Hematopoietic multipotent progenitor cell (in vitro differentiated cells): ENCODE data around the gene ZNF544. TPM values are rescaled to one million over a fixed set of nuclear protein-coding genes. Genes with fewer than 3 reads are reported as not detected.
"Not testable (repeated sequence)": the region's sequence is repeated elsewhere in the genome, so short reads cannot be mapped to it uniquely, and the experiment has no call there.

Experiments used
- DNase-seq, 3 donors: peaks; one replicate each; pipeline ENCODE4 v3.0.0-alpha.2; 2011 to 2015; ENCODE audit warnings: low read depth in 2 of 3, low spot score in 2 of 3
- total RNA-seq: library from RNA; depleted of rRNA; stranded (reverse); fragments of >200 nt; gene quantifications from one replicate; pipeline ENCODE4 v1.2.3, GENCODE V29; 2012

Gene ZNF544
- total RNA-seq, 1 donor, result 57.1 TPM

DNA sequence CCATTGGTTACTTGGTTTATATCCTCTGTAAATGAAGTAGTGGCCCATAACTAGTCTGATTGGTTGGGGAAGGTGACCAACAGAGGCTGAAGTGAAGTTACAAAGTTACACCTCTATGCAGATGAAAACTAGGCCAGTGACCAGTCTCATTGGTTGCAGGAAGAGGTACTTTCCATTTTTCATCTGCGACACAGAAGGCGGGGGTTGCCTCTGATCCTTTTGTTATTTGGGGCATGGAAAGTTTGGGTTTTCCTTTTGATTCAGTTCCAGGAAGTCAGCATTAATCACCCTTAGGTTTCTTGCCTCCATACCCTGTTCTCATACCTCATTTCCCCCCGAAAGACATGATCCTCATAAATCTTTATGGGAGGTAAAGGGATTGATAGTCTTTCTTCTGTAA, 20.2 kb downstream of the ZNF544 start:
- no peak for DNase-seq

DNA sequence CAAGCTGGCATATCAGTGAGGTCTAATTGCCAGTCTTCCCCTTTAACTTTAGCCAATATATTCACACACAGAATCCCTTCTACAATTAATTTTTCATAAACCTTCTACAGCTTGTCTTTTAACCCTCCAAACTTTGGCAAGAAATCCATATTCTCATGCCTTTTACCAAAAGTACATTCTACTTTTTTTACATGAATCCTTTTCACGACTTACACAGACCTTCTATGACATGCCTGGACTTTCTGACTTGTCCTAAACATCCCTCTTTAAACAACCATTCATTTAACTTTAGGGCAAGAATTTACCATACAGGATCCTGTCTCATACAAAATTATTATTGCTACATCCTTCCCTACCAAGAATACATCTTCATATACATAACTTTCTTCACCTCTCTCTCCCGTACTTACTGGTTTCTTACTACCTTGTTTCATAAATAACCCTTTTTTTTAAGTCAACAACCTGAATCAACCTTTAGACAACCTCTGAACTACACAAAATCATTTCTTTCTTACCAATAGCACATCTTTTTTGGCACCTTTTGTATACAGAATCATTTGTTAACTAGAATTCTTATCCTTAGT, 23.5 kb downstream of the ZNF544 start:
- DNase-seq, result peak in 1 of 3 donors; percentile 38

- not testable (repeated sequence) for DNase-seq
These were observed 29.5 kb downstream of the ZNF544 start for GRCh38 chr19:58258259-58258658.

DNA sequence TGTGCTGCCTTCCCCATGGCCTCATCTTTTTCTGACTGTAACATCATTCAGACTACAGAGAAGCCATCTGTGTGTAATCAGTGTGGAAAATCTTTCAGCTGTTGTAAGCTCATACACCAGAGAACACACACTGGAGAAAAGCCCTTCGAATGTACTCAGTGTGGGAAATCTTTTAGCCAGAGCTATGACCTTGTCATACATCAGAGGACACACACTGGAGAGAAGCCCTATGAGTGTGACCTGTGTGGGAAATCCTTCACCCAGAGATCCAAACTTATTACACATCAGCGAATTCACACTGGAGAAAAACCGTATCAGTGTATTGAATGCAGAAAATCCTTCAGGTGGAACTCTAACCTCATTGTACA, 32.9 kb downstream of the ZNF544 start:
- no peak for DNase-seq

DNA sequence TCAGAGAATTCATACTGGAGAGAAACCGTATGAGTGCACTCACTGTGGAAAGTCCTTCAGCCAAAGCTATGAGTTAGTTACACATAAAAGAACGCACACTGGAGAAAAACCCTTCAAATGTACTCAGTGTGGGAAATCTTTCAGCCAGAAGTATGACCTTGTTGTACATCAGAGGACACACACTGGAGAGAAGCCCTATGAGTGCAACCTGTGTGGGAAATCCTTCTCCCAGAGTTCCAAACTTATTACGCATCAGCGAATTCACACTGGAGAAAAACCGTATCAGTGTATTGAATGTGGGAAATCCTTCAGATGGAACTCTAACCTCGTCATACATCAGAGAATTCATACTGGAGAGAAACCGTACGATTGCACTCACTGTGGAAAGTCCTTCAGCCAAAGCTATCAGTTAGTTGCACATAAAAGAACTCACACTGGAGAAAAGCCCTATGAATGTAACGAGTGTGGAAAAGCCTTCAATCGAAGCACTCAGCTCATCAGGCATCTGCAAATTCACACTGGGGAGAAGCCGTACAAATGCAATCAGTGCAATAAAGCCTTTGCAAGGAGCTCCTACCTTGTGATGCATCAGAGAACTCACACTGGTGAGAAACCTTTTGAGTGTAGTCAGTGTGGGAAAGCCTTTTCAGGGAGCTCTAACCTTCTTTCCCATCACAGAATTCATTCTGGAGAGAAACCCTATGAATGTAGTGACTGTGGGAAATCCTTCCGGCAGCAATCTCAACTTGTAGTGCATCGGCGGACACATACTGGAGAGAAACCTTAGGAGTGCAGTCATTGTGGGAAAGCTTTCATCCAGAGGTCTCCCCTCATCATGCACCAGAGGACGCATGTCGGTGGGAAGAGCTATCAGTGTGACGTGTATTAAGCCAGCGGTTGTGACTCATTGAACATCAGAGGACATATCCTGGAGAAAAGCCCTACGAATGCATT, 33.5 kb downstream of the ZNF544 start:
- DNase-seq, result no peak

DNA sequence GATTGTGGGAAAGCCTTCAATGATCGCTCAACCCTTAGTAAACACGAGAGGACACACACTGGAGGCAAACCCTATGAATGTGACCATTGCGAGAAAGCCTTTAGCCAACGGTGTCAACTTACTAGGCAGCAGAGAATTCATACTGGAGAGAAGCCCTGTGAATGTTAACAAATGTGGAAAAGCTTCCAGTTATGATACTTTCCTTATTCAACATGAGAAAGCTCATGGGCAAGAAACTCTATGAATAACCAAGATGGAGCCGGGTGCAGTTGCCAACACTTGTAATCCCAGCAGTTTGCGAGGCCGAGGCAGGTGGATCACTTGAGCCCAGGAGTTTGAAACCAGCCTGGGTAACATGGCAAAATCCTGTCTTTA, 34.2 kb downstream of the ZNF544 start:
- DNase-seq, result no peak

GRCh38 chr19:58265100-58265499, 36.4 kb downstream of the ZNF544 start:
- no peak for DNase-seq

- DNase-seq, result no peak
These were observed 39.6 kb downstream of the ZNF544 start for GRCh38 chr19:58268344-58268743.

DNA sequence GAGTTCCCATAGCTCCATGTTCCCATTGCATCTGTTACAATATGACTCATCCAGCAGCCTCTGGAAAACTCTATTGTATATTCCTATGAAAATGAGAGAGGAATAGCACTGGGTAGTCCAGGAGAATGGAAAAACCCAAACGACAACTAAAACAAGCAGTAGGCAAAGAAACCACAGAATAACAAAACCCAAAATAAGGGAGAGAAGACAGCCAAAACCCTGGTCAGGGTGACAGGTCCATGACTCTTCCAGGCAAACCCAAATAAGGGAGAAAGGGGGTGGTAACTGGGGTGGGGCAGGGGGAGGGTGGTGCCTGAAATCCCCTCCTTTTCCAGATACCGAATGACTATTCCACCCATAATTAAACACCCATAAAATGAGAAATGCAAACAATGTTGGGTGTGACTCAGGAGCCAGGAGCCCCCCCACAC, 46.1 kb downstream of the ZNF544 start:
- DNase-seq, result no peak

GRCh38 chr19:58275564-58275963, 46.9 kb downstream of the ZNF544 start:
- no peak for DNase-seq

DNA sequence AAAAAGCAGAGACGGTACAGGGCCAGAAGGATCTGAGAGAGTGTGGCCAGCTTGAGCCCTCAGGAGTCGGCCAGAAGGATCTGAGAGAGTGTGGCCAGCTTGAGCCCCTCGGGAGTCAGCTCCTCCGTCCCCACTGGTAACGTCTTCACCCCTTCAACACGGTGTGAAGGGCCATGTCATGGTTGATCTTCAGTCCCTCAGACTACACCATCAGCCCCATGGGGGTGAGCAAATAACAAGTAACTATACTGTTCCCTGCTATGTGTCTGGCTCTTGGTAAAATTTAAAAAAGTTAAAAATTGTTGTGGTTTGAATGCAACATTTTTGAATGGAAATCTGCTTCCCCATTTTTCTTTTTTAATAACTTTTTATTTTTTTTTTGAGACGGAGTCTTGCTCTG, 48.5 kb downstream of the ZNF544 start:
- no peak for DNase-seq

GRCh38 chr19:58277748-58278540, 49.2 kb downstream of the ZNF544 start:
- no peak for DNase-seq

GRCh38 chr19:58278541-58279041, 49.9 kb downstream of the ZNF544 start, which contains the start of gene ZNF8:
ZNF8 (plus strand) TSS chr19:58278955; CDS start chr19:58279082, 127 bp downstream.
- DNase-seq, result peak; percentile 83 to 99 (median 99)

DNA sequence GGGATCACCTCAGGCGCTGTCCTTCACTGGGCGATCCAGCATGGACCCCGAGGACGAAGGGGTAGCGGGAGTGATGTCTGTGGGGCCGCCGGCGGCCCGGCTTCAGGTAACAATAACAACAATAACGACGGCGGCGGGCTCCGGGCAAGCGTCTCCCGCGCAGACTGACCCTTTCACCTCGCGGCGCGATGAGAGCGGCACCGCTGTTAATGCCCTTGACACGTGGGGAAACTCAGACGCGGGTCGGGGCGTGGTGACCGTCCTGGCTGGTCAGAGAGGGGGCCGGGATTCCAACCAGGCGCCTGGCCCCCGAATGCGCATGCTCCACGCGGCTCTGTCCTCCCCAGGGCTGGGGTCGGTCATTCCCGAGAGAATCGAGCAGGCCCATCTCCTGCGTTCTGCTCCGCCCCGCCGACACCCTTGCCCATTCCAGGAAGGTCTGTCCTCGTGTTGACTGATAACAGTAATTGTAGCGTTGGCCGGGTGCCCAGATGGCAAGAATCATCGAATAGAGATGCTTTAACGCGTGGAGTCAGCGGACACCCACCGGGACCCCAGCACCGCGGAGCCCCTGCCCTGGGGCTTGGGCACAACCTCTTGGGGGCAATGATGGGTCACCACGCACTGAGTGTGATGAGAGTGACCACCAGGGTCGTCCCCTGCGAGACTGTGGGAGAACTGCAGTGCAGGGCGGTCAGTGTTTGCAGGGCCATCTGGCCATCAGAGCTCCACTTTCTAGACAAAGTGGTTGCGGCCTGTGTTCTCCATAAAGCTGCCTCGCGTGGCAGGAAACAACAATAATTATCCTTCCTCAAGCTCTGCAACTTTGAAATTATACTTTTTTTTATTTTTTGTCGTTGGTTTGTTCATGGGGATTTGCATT, 50.6 kb downstream of the ZNF544 start:
- DNase-seq, result peak in 2 of 3 donors; percentile 57 to 82

- DNase-seq, result no peak
These were observed 51.2 kb downstream of the ZNF544 start for GRCh38 chr19:58279925-58280316.

GRCh38 chr19:58284199-58284598, 55.5 kb downstream of the ZNF544 start:
- DNase-seq, result no peak

- no peak for DNase-seq
These were observed 63.2 kb downstream of the ZNF544 start for GRCh38 chr19:58291943-58292342.

DNA sequence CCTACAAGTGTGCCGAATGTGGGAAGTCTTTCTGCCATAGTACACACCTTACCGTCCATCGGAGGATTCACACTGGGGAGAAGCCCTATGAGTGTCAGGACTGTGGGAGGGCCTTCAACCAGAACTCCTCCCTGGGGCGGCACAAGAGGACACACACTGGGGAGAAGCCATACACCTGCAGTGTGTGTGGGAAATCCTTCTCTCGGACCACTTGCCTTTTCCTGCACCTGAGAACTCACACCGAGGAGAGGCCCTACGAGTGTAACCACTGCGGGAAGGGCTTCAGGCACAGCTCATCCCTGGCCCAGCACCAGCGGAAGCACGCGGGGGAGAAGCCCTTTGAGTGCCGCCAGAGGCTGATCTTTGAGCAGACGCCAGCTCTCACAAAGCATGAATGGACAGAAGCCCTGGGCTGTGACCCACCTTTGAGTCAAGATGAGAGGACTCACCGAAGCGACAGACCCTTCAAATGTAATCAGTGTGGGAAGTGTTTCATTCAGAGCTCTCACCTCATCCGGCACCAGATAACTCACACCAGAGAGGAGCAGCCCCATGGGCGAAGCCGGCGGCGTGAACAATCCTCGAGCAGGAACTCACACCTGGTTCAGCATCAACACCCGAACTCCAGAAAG, 66.1 kb downstream of the ZNF544 start:
- DNase-seq, result no peak

DNA sequence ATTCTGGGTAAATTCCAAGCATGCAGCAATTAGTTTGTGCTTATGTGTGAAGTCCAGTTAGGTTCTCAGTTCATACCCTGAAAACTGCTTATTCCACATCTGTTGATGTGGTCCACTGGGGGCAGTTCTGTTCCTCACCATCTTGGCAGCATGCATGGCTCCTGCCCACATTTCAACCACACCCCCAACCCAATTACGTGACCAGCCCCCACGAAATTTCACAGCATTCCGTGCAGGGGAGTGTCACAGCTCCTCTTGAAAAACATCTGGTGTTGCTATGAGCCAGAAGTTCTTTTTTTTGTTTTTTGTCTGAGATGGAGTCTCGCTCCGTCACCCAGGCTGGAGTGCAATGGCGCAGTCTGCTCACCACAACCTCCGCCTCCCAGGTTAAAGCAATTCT, 67.4 kb downstream of the ZNF544 start:
- DNase-seq, result no peak

DNA sequence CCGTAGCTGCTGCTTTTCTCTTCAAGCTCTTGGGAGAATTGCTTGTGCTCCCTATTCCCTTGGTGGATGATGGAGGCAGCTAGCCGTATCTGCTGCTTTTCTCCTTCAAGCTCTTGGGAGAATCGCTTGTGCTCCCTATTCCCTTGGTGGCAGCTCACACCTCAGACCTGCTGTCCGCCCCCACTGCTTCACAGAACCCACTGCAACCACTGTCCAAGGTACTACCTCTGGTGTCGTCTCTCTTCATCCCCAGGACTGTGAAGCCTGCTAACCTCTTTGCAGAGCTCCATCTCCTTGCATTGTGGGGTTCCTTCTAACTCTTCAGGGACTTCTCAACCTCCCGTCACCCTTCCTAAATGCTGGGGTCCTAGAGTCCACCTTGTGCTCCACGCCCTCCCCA, 71.9 kb downstream of the ZNF544 start:
- DNase-seq, result no peak
